ENCODE results near the gene ARF3.

Gene ARF3

GRCh38 chr12:48954841-48955501 lies 2.3 kb downstream of the ARF3 start:
- no peak for DNase-seq (ENCODE audit: low read depth)
- no peak overlapping the region for H3K4me3 ChIP-seq (ENCODE audit: low read depth, low read length)
- in situ Hi-C loops (cut with HindIII; ENCODE audit: low sequenced_read_pairs) = no loop called here
- no peak for TF ChIP-seq CTCF (IDR thresholded peaks at IDR 0.05; ENCODE audit: low read depth, low read length, missing control alignments)

- no peak for TF ChIP-seq CTCF (IDR thresholded peaks at IDR 0.05; ENCODE audit: low read depth, low read length, missing control alignments)
- H3K4me3 ChIP-seq (ENCODE audit: low read depth, low read length) = no peak overlapping the region
- in situ Hi-C loops (cut with HindIII; ENCODE audit: low sequenced_read_pairs) = no loop called here
- no peak for DNase-seq (ENCODE audit: low read depth)
These were observed 3.2 kb downstream of the ARF3 start for GRCh38 chr12:48954061-48954460.

- DNase-seq (ENCODE audit: low read depth) = no peak
- in situ Hi-C loops (cut with HindIII; ENCODE audit: low sequenced_read_pairs) = no loop called here
- no peak for TF ChIP-seq CTCF (IDR thresholded peaks at IDR 0.05; ENCODE audit: low read depth, low read length, missing control alignments)
These were observed 4.6 kb downstream of the ARF3 start for GRCh38 chr12:48952691-48953090.

GRCh38 chr12:48947727-48948126 lies 9.6 kb downstream of the ARF3 start:
- no peak for TF ChIP-seq CTCF (IDR thresholded peaks at IDR 0.05; ENCODE audit: low read depth, low read length, missing control alignments)
- H3K4me3 ChIP-seq (ENCODE audit: low read depth, low read length) = no peak overlapping the region
- in situ Hi-C loops (cut with HindIII; ENCODE audit: low sequenced_read_pairs) = no loop called here
- DNase-seq (ENCODE audit: low read depth) = no peak

More at GRCh38 chr12:48952691-48953090, 4.6 kb downstream of the ARF3 start:
- H3K4me3 ChIP-seq (ENCODE audit: low read depth, low read length) = no peak overlapping the region

- no peak overlapping the region for H3K4me3 ChIP-seq (ENCODE audit: low read depth, low read length)
- no peak for DNase-seq (ENCODE audit: low read depth)
- in situ Hi-C loops (cut with HindIII; ENCODE audit: low sequenced_read_pairs) = no loop called here
- no peak for TF ChIP-seq CTCF (IDR thresholded peaks at IDR 0.05; ENCODE audit: low read depth, low read length, missing control alignments)
These were observed 10.3 kb downstream of the ARF3 start for GRCh38 chr12:48946943-48947342.

GRCh38 chr12:48946205-48946604 lies 11.1 kb downstream of the ARF3 start:
- in situ Hi-C loops (cut with HindIII; ENCODE audit: low sequenced_read_pairs) = no loop called here
- no peak overlapping the region for H3K4me3 ChIP-seq (ENCODE audit: low read depth, low read length)
- no peak for TF ChIP-seq CTCF (IDR thresholded peaks at IDR 0.05; ENCODE audit: low read depth, low read length, missing control alignments)
- no peak for DNase-seq (ENCODE audit: low read depth)
